Adrenal gland (tissue), 5 donors: ENCODE data around the gene ZNF618.

Experiments
- CTCF ChIP-seq, 6 experiments: fragments of 450-650 bp in 4 of 6; fragments of 200-600 bp in 2 of 6; sonication (generic) in 1 of 6; IDR thresholded peaks; 1 replicate in 5 of 6; 2 replicates in 1 of 6; pipeline versions ENCODE4 v1.5.1 to v1.8.0; 2016 to 2021; ENCODE audit warnings: antibody characterized with exemption in 6 of 6, mild to moderate bottlenecking in 2 of 6, moderate library complexity in 1 of 6
- POLR2A ChIP-seq, 2 donors: fragments of 450-650 bp; IDR thresholded peaks; one replicate each; pipeline ENCODE4 v1.6.1; 2017; ENCODE audit warnings: antibody characterized with exemption in 2 of 2, mild to moderate bottlenecking in 2 of 2, moderate library complexity in 1 of 2
- donor health status: DM: no; HTN: no; CAD: no.

- no peak for TF ChIP-seq POLR2A (IDR thresholded peaks at IDR 0.05)
- TF ChIP-seq CTCF (IDR thresholded peaks at IDR 0.05), result no peak
Observed at GRCh38 chr9:113854310-113854709, 21.8 kb upstream of the ZNF618 start.
